Bone marrow (tissue), 2 donors: ENCODE results near the gene PALM3.
A peak's percentile ranks its signal among the peaks of the same experiment; 100 is the strongest.
"Not testable (repeated sequence)": the region's sequence is repeated elsewhere in the genome, so short reads cannot be mapped to it uniquely, and the experiment has no call there.

ENCODE experiments used
- DNase-seq, 2 donors: peaks; one replicate each; lab custom pipeline; 2025; lab: John Stamatoyannopoulos, UW

Gene PALM3

DNA sequence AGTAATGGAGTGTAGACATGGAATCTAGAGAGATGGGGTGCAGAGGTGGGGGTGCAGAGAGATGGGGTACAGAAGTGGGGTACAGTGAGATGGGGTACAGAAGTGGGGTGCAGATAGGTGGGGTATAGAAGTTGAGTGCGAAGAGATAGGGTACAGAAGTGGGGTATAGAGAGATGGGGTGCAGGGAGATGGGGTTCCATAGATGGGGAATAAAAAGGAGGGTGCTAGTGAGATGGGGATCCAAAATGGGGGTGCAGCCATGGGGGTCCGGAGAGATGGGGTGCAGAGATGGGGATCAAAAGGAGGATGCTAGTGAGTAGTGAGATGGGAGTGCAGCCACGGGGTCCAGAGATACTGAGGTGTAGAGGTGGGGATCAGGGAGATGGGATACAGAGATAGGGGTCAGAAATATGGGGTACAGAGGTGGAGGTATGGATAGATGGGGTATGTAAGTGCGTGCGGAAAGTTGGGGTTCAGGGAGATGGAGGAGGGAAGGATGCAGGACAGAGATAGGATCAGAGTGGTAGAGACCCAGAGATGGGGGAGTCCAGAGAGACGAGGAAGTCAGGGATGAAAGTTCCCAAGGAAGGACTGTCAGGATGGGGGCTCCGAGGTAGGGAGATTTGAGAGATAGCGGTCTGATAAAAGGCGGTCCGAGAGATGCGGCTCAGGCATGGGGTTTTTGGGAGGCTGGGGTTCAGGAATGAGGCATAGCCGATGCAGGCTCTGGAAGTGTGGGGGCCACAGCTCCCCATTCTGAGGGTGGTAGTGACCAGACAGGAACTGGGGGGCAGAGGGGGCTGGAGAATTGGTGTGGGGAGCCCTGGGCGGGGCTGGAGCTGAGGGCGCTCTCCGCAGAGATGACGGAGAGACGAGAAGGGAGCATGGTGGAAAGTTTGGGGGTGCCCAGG, 3.4 kb downstream of the PALM3 start:
- no peak for DNase-seq

DNA sequence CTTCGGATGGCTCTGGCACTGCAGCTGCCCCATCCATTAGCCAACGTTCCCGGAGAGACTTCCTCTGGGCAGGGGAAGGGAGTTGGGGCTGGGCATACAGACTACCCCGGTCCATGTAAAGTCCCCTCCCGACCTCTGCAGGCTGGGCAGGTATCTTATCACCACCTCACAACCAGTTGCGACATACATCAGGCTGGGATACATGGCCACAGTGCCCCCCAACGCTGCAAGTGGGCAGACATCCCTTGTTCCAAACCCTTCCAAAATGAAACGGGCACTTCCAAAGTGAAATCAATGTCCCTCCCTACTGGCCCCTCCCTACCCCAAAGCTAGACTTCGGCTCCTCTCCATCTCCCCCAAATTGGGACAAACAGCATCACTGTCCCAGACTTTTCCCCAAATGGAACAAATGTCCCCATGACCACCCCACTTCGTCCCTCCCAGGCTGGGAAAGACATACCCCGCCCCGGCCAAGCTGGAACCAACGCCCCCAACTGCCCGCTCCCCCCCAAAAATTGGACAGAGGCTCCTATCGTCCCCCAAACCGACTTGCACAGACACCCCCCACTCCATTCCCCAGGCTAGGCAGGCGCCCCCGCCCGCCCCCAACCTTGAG, 5.0 kb downstream of the PALM3 start:
- DNase-seq, result no peak

DNA sequence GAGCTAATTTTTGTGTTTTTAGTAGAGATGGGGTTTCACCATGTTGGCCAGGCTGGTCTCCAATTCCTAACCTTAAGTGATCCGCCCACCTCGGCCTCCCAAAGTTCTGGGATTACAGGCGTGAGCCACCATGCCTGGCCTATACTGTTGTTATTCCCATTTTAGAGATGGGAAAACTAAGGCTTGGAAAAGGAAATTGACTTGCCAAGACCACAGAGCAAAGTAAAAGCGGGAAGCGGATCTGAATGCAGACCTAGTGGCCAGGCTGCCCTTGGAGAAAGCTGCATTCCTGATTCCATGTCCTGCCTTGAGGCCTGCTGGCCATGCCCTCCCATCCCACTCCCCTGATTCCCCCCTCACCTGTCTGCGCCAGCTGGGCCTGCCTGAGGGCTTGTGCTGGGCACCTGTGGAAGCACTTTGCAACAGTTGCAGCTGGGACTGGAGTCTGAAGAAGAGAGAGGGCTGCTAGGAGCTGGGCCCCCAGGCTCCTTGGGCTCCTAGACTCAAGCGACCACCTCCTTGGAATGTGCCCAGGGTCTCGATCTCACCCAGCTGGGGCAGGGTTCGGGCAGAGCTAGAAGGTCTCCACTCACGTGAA, 5.7 kb downstream of the PALM3 start:
- no peak for DNase-seq

DNA sequence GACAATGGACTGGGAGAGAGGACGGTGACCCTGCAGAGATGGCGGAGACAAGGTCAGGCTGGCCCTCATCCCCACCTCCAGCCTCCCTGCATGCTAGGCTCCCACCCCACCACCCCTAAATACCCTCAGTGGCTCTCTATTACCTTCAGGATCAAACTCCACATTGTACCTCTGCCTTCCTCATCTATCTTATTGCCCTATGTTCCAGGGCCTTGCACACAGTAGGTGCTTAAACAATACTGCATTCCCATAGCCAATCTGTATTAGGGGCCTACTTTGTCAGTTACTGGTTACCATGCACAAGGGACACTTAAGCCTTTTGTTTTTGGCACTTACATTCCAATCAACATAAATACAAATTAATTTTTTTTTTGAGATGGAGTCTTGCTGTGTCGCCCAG, 6.5 kb downstream of the PALM3 start:
- no peak for DNase-seq

DNA sequence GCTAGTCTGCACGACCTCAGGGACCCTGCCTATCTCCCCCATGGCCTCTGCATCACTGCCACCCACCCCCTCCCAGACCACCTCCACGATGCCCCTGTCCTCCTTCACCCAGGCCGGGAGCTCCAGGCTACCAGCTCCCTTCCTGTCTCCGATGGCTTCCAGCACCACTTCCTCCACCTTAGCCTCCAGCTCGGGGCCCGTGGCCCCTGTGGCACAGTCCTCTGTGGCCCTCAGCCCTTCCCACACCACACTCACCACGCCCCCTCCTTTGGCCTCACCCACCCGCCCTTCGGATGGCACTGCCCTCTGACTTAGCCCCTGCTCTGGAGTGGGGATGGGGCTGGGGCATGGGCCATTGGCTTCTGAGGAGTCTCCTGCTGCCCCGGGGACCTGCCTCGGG, 7.2 kb downstream of the PALM3 start:
- DNase-seq, result no peak

DNA sequence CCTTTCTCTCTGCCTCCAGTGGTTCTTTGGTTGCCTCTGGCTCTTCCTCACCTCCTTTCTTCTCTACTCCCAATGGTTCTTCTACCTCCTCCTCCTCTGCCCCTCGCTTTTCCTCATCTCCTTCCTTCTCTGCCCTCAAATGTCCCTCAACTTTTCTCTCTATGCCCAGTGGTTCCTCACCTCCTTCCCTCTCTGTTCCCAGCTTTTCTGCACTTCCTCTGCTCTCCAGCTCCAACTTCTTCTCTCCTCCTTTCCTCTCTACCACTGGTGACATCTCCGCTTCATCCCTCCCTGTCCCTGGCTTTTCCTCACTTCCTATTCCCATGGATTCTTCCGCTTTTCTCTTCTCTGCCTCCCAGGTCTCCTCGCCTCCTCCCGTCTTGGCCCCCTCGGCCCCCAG, 7.8 kb downstream of the PALM3 start:
- DNase-seq, result no peak

DNA sequence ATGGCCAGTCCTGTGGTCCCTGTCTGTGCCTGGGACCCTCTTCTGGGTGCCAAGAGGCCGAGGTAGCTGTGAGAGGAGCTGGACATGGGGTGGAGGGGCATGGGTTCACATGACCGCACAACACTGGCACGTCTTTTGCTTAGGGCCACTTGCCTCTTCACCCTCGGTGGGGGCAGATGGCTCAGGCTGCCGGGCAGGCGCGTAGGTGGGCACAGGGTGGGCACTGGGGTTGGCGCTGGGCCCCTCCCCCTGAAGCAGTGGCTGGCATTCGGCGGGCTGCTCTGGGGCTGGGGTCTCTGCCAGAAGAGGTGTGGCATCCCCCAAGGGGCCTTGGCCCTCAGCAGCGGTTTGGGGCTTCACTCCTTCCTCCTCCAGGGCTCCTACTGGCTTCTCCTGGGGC, 8.4 kb downstream of the PALM3 start:
- DNase-seq, result no peak

DNA sequence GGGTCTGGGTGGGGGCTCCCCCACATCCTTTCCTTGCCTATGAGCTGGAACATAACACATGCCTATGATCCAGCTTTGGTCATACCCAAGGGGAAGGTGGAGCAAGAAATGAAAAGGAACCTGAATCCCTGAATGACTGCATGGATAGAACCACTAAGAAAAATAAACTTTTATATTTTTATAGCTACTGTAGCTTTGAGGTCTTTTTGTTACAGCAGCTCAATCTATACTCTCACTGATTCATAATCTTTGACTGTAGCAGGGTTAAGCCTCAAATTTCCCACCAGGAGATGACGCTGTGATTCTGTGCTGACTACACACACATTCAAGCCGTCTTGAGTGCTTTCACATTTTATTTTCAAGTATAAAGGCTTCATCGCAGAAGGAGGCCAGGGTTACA, 8.8 kb downstream of the PALM3 start:
- DNase-seq, result no peak

DNA sequence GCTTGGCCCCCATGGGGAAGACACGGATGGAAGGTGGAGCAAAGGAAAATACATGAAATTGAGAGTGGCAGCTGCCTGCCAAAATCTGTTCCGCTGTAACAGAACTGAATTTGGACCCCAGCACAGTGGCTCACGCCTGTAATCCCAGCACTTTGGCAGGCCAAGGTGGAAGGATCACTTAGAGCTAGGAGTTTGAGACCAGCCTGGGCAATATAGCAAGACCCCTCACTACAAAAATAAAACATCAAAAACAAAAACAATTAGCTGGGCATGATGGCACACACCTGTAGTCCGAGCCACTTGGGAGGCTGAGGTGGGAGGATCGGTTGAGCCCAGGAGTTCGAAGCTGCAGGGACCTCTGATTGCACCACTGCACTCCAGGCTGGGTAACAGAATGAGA, 9.4 kb downstream of the PALM3 start:
- no peak for DNase-seq

DNA sequence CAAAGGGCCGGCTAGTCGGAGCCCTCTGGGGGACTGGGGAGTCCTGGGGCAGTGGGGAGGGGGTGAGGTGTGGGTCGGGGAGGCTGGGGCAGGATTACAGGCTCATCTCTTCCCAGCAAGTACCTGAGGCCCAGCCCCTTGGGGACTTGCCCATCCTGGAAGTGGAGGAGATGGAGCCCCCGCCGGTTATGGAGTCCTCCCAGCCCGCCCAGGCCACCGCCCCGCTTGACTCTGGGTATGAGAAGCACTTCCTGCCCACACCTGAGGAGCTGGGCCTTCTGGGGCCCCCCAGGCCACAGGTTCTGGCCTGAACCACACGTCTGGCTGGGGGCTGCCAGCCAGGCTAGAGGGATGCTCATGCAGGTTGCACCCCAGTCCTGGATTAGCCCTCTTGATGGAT, 9.9 kb downstream of the PALM3 start:
- no peak for DNase-seq

DNA sequence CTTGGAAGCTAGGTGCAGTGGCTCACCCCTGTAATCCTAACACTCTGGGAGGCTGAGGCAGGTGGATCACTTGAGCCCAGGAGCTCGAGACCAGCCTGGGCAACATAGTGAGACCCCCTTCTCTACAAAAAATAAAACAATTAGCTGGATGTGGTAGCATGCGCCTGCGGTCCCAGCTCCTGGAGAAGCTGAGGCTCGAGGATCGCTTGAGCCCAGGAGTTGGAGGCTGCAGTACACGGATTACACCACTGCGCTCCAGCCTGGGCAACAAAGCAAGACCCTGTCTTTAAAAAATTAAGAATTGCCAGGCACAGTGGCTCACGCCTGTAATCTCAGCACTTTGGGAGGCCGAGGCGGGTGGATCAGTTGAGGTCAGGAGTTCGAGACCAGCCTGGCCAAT, 10.9 kb downstream of the PALM3 start:
- DNase-seq, result not testable (repeated sequence)

DNA sequence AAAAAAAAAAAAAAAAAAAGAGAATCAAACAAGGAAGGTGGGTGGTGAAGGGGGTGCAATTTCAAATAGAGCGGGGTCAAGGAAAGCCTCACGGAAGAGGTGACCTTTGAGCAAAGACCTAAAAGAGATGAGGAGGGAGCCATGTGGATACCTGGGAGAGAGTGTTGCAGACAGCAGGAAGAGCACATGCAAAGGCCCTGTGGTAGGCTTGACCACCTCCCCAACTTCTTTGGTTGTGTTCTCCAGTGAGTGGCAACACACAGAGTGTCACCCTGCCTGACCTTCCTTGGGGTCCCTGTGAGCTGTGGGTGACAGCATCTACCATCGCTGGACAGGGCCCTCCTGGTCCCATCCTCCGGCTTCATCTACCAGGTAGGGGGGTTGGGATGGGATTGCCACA, 11.4 kb downstream of the PALM3 start:
- no peak for DNase-seq

DNA sequence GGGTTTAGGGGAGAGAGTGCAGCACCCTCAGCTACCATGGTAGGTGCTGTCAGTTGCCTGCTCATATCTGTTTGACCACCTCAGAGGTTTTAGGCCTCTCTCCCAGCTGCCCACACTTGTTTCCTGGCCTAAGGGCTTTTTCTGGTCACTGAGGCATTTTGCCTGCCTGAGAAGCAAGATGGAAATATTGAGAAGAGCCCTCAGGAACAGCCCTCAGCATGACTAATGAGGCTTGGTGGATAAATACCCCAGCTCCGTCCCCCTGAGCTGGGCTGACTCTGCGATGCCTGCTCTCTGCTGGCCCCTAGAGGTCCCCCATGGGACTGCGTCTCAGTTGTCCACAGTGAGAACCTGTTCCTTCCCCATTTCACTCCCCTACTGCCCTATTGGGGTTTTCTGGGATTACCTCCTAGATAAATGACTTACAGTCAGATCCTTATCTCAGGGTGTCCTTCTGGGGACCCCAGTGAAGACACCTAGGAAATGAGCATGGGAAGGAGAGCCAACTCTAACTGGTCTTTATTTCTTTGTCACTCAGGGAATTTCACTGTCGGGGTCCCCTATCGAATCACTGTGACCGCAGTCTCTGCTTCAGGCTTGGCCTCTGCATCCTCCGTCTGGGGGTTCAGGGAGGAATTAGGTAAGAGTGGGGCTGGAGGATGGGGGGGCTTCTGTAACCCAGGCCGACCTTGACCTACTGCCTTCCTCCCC, 13.3 kb downstream of the PALM3 start:
- DNase-seq, result peak; percentile 26 to 61

DNA sequence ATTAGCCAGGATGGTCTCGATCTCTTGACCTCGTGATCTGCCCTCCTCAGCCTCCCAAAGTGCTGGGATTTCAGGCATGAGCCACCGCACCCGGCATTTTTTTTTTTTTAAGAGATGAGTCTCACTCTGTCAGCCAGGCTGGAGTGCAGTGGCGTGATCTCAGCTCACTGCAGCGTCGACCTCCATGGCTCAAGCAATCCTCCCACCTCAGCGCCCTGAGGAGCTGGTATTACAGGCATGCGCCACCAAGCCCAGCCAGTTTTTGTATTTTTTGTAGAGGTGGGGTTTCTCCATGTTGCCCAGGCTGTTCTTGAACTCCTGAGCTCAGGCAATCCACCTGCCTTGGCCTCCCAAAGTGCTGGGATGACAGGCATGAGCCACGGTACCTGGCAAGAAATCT, 14.0 kb downstream of the PALM3 start:
- not testable (repeated sequence) for DNase-seq

DNA sequence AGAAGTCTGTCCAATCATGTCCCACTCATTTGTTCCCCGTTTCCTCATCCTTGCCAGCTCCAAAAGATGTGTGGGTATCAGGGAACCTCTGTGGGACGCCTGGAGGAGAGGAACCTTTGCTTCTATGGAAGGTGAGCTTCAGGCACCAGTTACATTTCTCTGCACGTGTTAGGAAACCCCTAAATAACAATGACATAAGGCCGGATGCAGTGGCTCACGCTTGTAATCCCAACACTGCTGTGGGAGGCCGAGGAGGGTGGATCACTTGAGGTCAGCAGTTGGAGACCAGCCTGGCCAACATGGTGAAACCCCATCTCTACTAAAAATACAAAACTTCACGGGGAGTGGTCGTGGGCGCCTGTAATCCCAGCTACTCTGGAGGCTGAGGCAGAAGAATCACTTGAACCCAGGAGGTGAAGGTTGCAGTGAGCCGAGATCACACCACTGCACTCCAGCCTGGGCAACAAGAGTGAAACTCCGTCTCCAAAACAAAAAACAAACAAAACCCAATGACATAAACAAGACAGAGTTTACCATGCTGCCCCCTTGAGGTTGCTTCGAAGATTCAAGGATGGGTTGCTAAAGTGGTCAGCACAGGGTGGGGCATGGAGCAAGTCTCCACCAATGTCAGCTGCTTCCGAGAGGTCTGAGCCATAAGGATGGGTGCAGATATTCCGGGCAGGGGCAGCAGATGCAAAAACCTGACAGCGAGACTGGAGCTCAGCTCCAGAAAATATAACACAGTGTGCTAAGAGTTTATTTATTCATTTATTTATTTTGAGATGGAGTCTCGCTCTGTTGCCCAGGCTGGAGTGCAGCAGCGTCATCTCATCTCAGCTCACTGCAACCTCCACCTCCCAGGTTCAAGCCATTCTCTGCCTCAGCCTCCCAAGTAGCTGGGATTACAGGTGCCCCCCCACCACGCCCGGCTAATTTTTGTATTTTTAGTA, 18.9 kb downstream of the PALM3 start:
- DNase-seq, result not testable (repeated sequence)

DNA sequence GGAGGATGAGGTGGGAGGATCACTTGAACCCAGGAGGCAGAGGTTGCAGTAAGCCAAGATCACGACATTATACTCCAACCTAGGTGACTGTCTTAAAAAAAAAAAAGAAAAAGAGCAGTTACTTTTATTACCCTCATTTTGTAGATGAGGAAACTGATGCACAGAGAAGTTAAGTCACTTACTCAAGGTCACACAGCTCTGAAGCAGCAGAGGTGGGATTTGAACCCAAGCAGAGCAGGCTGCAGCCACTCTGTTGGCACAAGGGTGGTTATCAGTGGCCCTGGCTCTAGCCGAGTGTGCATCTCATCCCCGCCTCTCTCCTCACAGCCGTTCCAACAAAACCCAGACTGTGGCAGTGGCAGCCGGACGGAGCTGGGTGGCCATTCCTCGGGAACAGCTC, 22.7 kb downstream of the PALM3 start:
- DNase-seq, result no peak

DNA sequence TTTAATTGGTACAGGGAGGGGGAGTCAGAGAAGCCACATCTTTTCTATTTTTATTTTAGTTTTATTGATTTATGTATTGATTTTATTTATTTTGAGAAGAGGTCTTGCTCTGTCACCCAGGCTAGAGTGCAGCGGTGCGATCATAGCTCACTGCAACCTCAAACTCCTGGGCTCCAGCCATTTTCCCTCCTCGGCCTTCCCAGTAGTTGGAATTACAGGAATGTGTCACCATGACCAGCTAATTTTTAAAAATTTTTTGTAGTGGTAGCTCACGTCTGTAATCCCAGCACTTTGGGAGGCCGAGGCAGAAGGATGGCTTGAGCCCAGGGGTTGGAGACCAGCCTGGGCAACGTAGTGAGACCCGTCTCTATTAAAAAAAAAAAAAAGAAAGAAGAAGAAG, 26.2 kb downstream of the PALM3 start:
- DNase-seq, result no peak

DNA sequence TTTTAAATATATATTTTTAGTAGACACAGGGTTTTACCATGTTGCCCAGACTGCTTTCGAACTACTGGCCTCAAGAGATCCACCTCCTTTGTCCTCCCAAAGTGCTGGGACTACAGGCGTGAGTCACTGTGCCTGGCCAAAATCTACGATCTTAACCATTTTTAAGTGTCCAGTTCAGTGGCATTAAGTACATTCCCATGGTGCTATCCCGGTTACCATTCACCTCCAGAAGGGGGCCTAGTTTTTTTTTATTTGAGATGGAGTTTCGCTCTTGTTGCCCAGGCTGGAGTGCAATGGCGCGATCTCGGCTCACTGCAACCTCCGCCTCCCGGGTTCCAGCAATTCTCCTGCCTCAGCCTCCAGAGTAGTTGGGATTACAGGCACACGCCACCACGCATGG, 26.7 kb downstream of the PALM3 start:
- DNase-seq, result not testable (repeated sequence)

DNA sequence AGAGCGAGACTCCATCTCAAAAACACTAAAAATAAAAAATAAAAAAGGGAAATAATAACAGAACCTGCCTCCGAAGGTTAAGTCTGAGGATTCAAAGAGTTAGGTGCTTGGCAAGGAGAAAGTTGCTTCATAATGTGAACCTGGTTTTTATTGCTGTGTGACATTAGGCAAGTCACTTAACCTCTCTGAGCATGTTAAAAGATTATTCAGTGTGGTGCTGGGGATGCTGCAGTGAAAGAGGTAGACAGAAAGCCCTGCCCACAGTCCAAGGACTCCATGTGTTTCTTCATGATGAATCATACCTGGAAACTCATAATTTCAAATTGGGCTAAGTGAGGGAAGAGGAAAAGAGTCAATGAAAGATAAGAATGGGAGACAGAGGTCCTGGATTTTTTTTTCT, 27.9 kb downstream of the PALM3 start:
- no peak for DNase-seq

DNA sequence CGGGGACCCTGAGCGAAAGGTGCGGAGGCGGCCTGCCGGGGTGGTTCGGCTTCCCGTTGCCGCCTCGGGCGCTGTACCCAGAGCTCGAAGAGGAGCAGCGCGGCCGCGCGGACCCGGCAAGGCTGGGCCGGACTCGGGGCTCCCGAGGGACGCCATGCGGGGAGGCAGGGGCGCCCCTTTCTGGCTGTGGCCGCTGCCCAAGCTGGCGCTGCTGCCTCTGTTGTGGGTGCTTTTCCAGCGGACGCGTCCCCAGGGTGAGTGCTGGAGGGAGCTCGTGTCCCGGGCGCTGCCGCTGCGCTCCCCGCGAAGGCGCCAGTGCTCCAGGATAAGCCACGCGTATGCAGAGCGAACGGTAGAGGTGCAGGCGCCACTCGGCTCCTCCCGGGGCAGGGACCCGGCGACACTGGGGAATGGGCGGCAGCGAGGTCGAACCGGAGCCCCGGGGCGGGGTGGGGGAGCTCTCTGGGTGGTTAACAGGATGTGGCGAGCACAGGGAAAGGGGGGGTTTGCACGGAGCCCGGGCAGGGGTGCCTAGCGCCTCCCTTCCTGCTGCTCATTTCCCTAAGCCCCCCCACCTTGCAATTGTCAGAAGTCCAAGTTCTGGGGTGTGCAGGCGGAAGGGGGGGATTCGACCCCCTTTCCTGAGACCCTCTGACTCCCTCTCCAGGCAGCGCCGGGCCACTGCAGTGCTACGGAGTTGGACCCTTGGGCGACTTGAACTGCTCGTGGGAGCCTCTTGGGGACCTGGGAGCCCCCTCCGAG, 30.0 kb downstream of the PALM3 start, which contains the start of gene IL27RA:
Gene IL27RA, plus strand, starts transcription at position 44 of the 762 bp plus-strand sequence. Its CDS starts 111 bp downstream, at position 155.
- DNase-seq, result peak; percentile 56 to 95
